SJSA1 (cell line): ENCODE measurements around the gene SBF2. TPM values are rescaled to one million over a fixed set of nuclear protein-coding genes. Genes with fewer than 3 reads are reported as not detected.

ENCODE experiments used
- DNase-seq, 2 experiments: peaks; one replicate each; pipeline ENCODE4 v3.0.0-alpha.2; 2015 to 2020; ENCODE audit warnings: low spot score in 2 of 2, low read depth in 1 of 2
- H3K27ac ChIP-seq: fragments of 250-450 bp; sonication (Bioruptor Pico); 2 replicates; pipeline ENCODE4 v1.5.1; 2020; ENCODE audit warnings: mild to moderate bottlenecking, moderate library complexity
- H3K27me3 ChIP-seq: fragments of 250-450 bp; sonication (Bioruptor Pico); replicated peaks from 2 replicates; pipeline ENCODE4 v1.5.1; 2020; ENCODE audit warnings: mild to moderate bottlenecking, moderate library complexity
- H3K36me3 ChIP-seq: fragments of 250-450 bp; sonication (Bioruptor Pico); 2 replicates; pipeline ENCODE4 v1.5.1; 2020; ENCODE audit warnings: mild to moderate bottlenecking
- H3K4me1 ChIP-seq: fragments of 250-450 bp; sonication (Bioruptor Pico); replicated peaks from 2 replicates; pipeline ENCODE4 v1.6.1; 2021; ENCODE audit warnings: mild to moderate bottlenecking
- H3K4me3 ChIP-seq: fragments of 250-450 bp; sonication (Bioruptor Pico); 2 replicates; pipeline ENCODE4 v1.5.1; 2020; ENCODE audit warnings: mild to moderate bottlenecking
- H3K9me3 ChIP-seq: fragments of 250-450 bp; sonication (Bioruptor Pico); replicated peaks from 2 replicates; pipeline ENCODE4 v1.5.1; 2020; ENCODE audit warnings: mild to moderate bottlenecking
- total RNA-seq: library from RNA; depleted of rRNA; stranded (reverse); fragments of >200 nt; shearing (Covaris generic); gene quantifications from 2 replicates; pipeline ENCODE4 v1.2.3, GENCODE V29; 2014

The SBF2 gene
- total RNA-seq, 1 experiment from 2014 or later = 29.7 TPM

- Histone ChIP-seq H3K27me3 (no peaks in the 10 kb centered on the region), H3K27ac (no peak overlapping the region), H3K36me3 (peaks cover 5% of the 10 kb centered on the region; the same call in 1 of the 2 replicates), H3K9me3 (peaks cover 11% of the 10 kb centered on the region; the same call in 1 of the 2 replicates), H3K4me1 (peaks cover 2% of the 10 kb centered on the region; the same call in 1 of the 2 replicates), H3K4me3 (no peak overlapping the region)
- DNase-seq = no peak
These were observed 90.0 kb downstream of the SBF2 start for GRCh38 chr11:10204021-10204420.

GRCh38 chr11:10201343-10201742, 92.7 kb downstream of the SBF2 start:
- H3K27ac ChIP-seq = no peak overlapping the region
- H3K36me3 ChIP-seq = peaks cover 5% of the 10 kb centered on the region; the same call in 1 of the 2 replicates
- no peak for DNase-seq
- H3K4me1 ChIP-seq = peaks cover 2% of the 10 kb centered on the region; the same call in 1 of the 2 replicates
- no peak overlapping the region for H3K4me3 ChIP-seq
- H3K27me3 ChIP-seq = no peaks in the 10 kb centered on the region
- H3K9me3 ChIP-seq = peaks cover 11% of the 10 kb centered on the region; the same call in 1 of the 2 replicates

GRCh38 chr11:10197091-10197490, 96.9 kb downstream of the SBF2 start:
- Histone ChIP-seq H3K4me1 (no peaks in the 10 kb centered on the region), H3K27me3 (no peaks in the 10 kb centered on the region), H3K9me3 (no peaks in the 10 kb centered on the region), H3K27ac (no peak overlapping the region), H3K4me3 (no peak overlapping the region), H3K36me3 (peaks cover 5% of the 10 kb centered on the region; the same call in 1 of the 2 replicates)
- DNase-seq = no peak

- Histone ChIP-seq H3K4me3 (no peak overlapping the region), H3K9me3 (no peaks in the 10 kb centered on the region), H3K27me3 (no peaks in the 10 kb centered on the region), H3K4me1 (no peaks in the 10 kb centered on the region), H3K36me3 (peaks cover 10% of the 10 kb centered on the region), H3K27ac (no peak overlapping the region)
- DNase-seq = no peak
These were observed 102.0 kb downstream of the SBF2 start for GRCh38 chr11:10192036-10192435.

GRCh38 chr11:10181811-10182210, 112.2 kb downstream of the SBF2 start:
- no peaks in the 10 kb centered on the region for H3K4me1 ChIP-seq
- H3K9me3 ChIP-seq = no peaks in the 10 kb centered on the region
- no peaks in the 10 kb centered on the region for H3K27me3 ChIP-seq
- no peak overlapping the region for H3K27ac ChIP-seq
- H3K4me3 ChIP-seq = no peak overlapping the region
- DNase-seq = no peak
- peaks cover 2% of the 10 kb centered on the region; the same call in 1 of the 2 replicates for H3K36me3 ChIP-seq

- no peaks in the 10 kb centered on the region for H3K27me3 ChIP-seq
- H3K36me3 ChIP-seq = no peaks in the 10 kb centered on the region
- H3K9me3 ChIP-seq = no peaks in the 10 kb centered on the region
- no peak for DNase-seq
- H3K4me1 ChIP-seq = 0 out of 2 replicates have a peak, but pooled peaks cover 4% of the 10 kb centered on the region
- H3K27ac ChIP-seq = no peak overlapping the region
- H3K4me3 ChIP-seq = no peak overlapping the region
These were observed 129.4 kb downstream of the SBF2 start for GRCh38 chr11:10164621-10165020.

- Histone ChIP-seq H3K4me1 (0 out of 2 replicates have a peak, but pooled peaks cover 4% of the 10 kb centered on the region), H3K27ac (no peak overlapping the region), H3K36me3 (no peaks in the 10 kb centered on the region), H3K9me3 (no peaks in the 10 kb centered on the region), H3K27me3 (no peaks in the 10 kb centered on the region), H3K4me3 (no peak overlapping the region)
- DNase-seq = no peak
These were observed 131.8 kb downstream of the SBF2 start for GRCh38 chr11:10162222-10162621.

- no peaks in the 10 kb centered on the region for H3K27me3 ChIP-seq
- H3K4me1 ChIP-seq = 0 out of 2 replicates have a peak, but pooled peaks cover 4% of the 10 kb centered on the region
- H3K27ac ChIP-seq = no peak overlapping the region
- no peak overlapping the region for H3K4me3 ChIP-seq
- no peak for DNase-seq
- no peaks in the 10 kb centered on the region for H3K36me3 ChIP-seq
- H3K9me3 ChIP-seq = no peaks in the 10 kb centered on the region
These were observed 133.7 kb downstream of the SBF2 start for GRCh38 chr11:10160350-10160749.

GRCh38 chr11:10158461-10158860, 135.6 kb downstream of the SBF2 start:
- no peak for DNase-seq
- no peak overlapping the region for H3K27ac ChIP-seq
- H3K27me3 ChIP-seq = no peaks in the 10 kb centered on the region
- no peak overlapping the region for H3K4me3 ChIP-seq
- 0 out of 2 replicates have a peak, but pooled peaks cover 4% of the 10 kb centered on the region for H3K4me1 ChIP-seq
- no peaks in the 10 kb centered on the region for H3K36me3 ChIP-seq
- no peaks in the 10 kb centered on the region for H3K9me3 ChIP-seq

- H3K27me3 ChIP-seq = no peaks in the 10 kb centered on the region
- no peak overlapping the region for H3K27ac ChIP-seq
- no peaks in the 10 kb centered on the region for H3K9me3 ChIP-seq
- H3K36me3 ChIP-seq = no peaks in the 10 kb centered on the region
- H3K4me1 ChIP-seq = 0 out of 2 replicates have a peak, but pooled peaks cover 4% of the 10 kb centered on the region
- no peak overlapping the region for H3K4me3 ChIP-seq
- no peak for DNase-seq
These were observed 138.1 kb downstream of the SBF2 start for GRCh38 chr11:10155793-10156490.

- Histone ChIP-seq H3K4me1 (no peaks in the 10 kb centered on the region), H3K27me3 (no peaks in the 10 kb centered on the region), H3K9me3 (no peaks in the 10 kb centered on the region; the same call in 1 of the 2 replicates), H3K27ac (no peak overlapping the region), H3K4me3 (no peak overlapping the region), H3K36me3 (no peaks in the 10 kb centered on the region)
- DNase-seq = no peak
These were observed 143.2 kb downstream of the SBF2 start for GRCh38 chr11:10150800-10151199.

- no peak overlapping the region for H3K4me3 ChIP-seq
- H3K4me1 ChIP-seq = no peaks in the 10 kb centered on the region
- no peak for DNase-seq
- H3K36me3 ChIP-seq = no peaks in the 10 kb centered on the region
- H3K27me3 ChIP-seq = no peaks in the 10 kb centered on the region
- H3K27ac ChIP-seq = no peak overlapping the region
- H3K9me3 ChIP-seq = no peaks in the 10 kb centered on the region; the same call in 1 of the 2 replicates
These were observed 144.5 kb downstream of the SBF2 start for GRCh38 chr11:10149553-10149952.

GRCh38 chr11:10147195-10147594, 146.8 kb downstream of the SBF2 start:
- Histone ChIP-seq H3K4me3 (no peak overlapping the region), H3K27ac (no peak overlapping the region), H3K36me3 (no peaks in the 10 kb centered on the region), H3K9me3 (no peaks in the 10 kb centered on the region; the same call in 1 of the 2 replicates), H3K4me1 (no peaks in the 10 kb centered on the region), H3K27me3 (no peaks in the 10 kb centered on the region)
- DNase-seq = no peak

- no peak for DNase-seq
- Histone ChIP-seq H3K27ac (no peak overlapping the region), H3K4me3 (no peak overlapping the region), H3K36me3 (no peaks in the 10 kb centered on the region), H3K9me3 (no peaks in the 10 kb centered on the region; the same call in 1 of the 2 replicates), H3K27me3 (no peaks in the 10 kb centered on the region), H3K4me1 (peaks cover 5% of the 10 kb centered on the region)
These were observed 149.1 kb downstream of the SBF2 start for GRCh38 chr11:10144954-10145353.
